Activated CD8-positive, alpha-beta memory T cell treated with anti-CD3 and anti-CD28 coated beads, Interleukin-2, amount 50 U/mL, for 4 hours (primary cell): ENCODE results near the gene PRKAG1.
"Not testable (repeated sequence)": the region's sequence is repeated elsewhere in the genome, so short reads cannot be mapped to it uniquely, and the experiment has no call there.

Source experiments
- DNase-seq: peaks from one replicate; pipeline ENCODE4 v3.0.0-alpha.2; 2020

PRKAG1 gene

GRCh38 chr12:49018261-49019119 is at the start of gene PRKAG1:
TSS of gene PRKAG1 (minus strand) at chr12:49018776. CDS start at chr12:49018740, 36 bp downstream.
- peak; percentile 96 for DNase-seq

GRCh38 chr12:49066120-49066519 is 47.5 kb upstream of the PRKAG1 start:
- no peak for DNase-seq

GRCh38 chr12:49064767-49065152 is 46.2 kb upstream of the PRKAG1 start:
- no peak for DNase-seq

GRCh38 chr12:49061916-49062315 is 43.3 kb upstream of the PRKAG1 start:
- DNase-seq: not testable (repeated sequence)

- no peak for DNase-seq
Measured at GRCh38 chr12:49061157-49061650, 42.6 kb upstream of the PRKAG1 start.

GRCh38 chr12:49060237-49061156 is 41.9 kb upstream of the PRKAG1 start, which contains the start of gene KMT2D:
TSS of gene KMT2D (minus strand) at chr12:49060794. CDS start at chr12:49055324, 5,470 bp downstream.
- DNase-seq: peak; percentile 89

GRCh38 chr12:49059299-49060171 is 41.0 kb upstream of the PRKAG1 start:
- DNase-seq: no peak

GRCh38 chr12:49059045-49059298 is 40.4 kb upstream of the PRKAG1 start:
- no peak for DNase-seq

- DNase-seq: no peak
Measured at GRCh38 chr12:49058366-49059044, 39.9 kb upstream of the PRKAG1 start.

- DNase-seq: no peak
Measured at GRCh38 chr12:49057888-49058287, 39.3 kb upstream of the PRKAG1 start.

- peak; percentile 54 for DNase-seq
Measured at GRCh38 chr12:49055978-49056754, 37.6 kb upstream of the PRKAG1 start.

- DNase-seq: no peak
Measured at GRCh38 chr12:49055092-49055491, 36.5 kb upstream of the PRKAG1 start.

GRCh38 chr12:49054524-49054923 is 35.9 kb upstream of the PRKAG1 start:
- DNase-seq: no peak

- DNase-seq: no peak
Measured at GRCh38 chr12:49054096-49054495, 35.5 kb upstream of the PRKAG1 start.

GRCh38 chr12:49052451-49053208 is 34.1 kb upstream of the PRKAG1 start:
- DNase-seq: no peak

GRCh38 chr12:49051777-49052438 is 33.3 kb upstream of the PRKAG1 start:
- no peak for DNase-seq

- DNase-seq: no peak
Measured at GRCh38 chr12:49051373-49051764, 32.8 kb upstream of the PRKAG1 start.

GRCh38 chr12:49050507-49051372 is 32.2 kb upstream of the PRKAG1 start:
- DNase-seq: no peak
